SK-N-MC (cell line): ENCODE data around the gene PLA2G6.
"Not testable (repeated sequence)": the region's sequence is repeated elsewhere in the genome, so short reads cannot be mapped to it uniquely, and the experiment has no call there.

Experiments used
- DNase-seq: peaks from one replicate; pipeline ENCODE4 v3.0.0-alpha.2; 2011; ENCODE audit warnings: low read depth, low spot score
- H3K27ac ChIP-seq: fragments of 200-600 bp; sonication (generic); 2 replicates; pipeline ENCODE4 v1.5.1; 2016; ENCODE audit warnings: mixed run types
- H3K36me3 ChIP-seq: fragments of 200-600 bp; sonication (generic); 2 replicates; pipeline ENCODE4 v1.6.1; 2017; ENCODE audit warnings: antibody characterized with exemption, low read length, mixed read lengths; ENCODE audit not compliant: insufficient read depth
- H3K4me3 ChIP-seq: fragments of 200-600 bp; sonication (generic); 2 replicates; pipeline ENCODE4 v1.5.1; 2016
- H3K9ac ChIP-seq: fragments of 200-600 bp; sonication (generic); 2 replicates; pipeline ENCODE4 v1.8.0; 2017; ENCODE audit warnings: mixed run types, mixed read lengths; ENCODE audit not compliant: insufficient read length
- H3K9me3 ChIP-seq: fragments of 200-600 bp; sonication (generic); 2 replicates; pipeline ENCODE4 v1.6.1; 2017; ENCODE audit warnings: low read depth, mild to moderate bottlenecking, antibody characterized with exemption, low read length, moderate library complexity, mixed read lengths
- EZH2 ChIP-seq: fragments of 200-600 bp; sonication (generic); IDR thresholded peaks from one replicate; pipeline ENCODE4 v1.6.1; 2017; ENCODE audit warnings: antibody characterized with exemption
- FOXP2 ChIP-seq: optimal IDR thresholded peaks from 2 replicates; pipeline ENCODE3; 2011; ENCODE audit warnings: mild to moderate bottlenecking, moderate library complexity; ENCODE audit not compliant: insufficient read depth; ENCODE audit errors: extremely low read length, control extremely low read depth
- POLR2AphosphoS5 ChIP-seq: IDR thresholded peaks from 2 replicates; pipeline ENCODE4 v1.6.1; 2012; ENCODE audit warnings: mild to moderate bottlenecking, low read depth, low read length, borderline replicate concordance

The PLA2G6 gene

GRCh38 chr22:38187413-38188212, 6.0 kb upstream of the PLA2G6 start:
- TF ChIP-seq POLR2AphosphoS5 (no peak), FOXP2 (no peak), EZH2 (no peak)
- no peaks in the 10 kb centered on the region for H3K36me3 ChIP-seq
- no peak for DNase-seq
- no peak overlapping the region for H3K4me3 ChIP-seq
- H3K27ac ChIP-seq = no peak overlapping the region
- H3K9ac ChIP-seq = no peak overlapping the region
- no peaks in the 10 kb centered on the region for H3K9me3 ChIP-seq

GRCh38 chr22:38186429-38186828, 4.8 kb upstream of the PLA2G6 start:
- DNase-seq = no peak
- no peak for TF ChIP-seq POLR2AphosphoS5
- Histone ChIP-seq H3K27ac (no peak overlapping the region), H3K4me3 (no peak overlapping the region), H3K36me3 (no peaks in the 10 kb centered on the region), H3K9ac (no peak overlapping the region), H3K9me3 (no peaks in the 10 kb centered on the region)

GRCh38 chr22:38184788-38185187, 3.2 kb upstream of the PLA2G6 start:
- TF ChIP-seq EZH2 = no peak
- no peak for TF ChIP-seq FOXP2
- TF ChIP-seq POLR2AphosphoS5 = no peak
- H3K9me3 ChIP-seq = no peaks in the 10 kb centered on the region
- H3K4me3 ChIP-seq = no peak overlapping the region
- DNase-seq = no peak
- H3K36me3 ChIP-seq = no peaks in the 10 kb centered on the region
- no peak overlapping the region for H3K9ac ChIP-seq
- H3K27ac ChIP-seq = no peak overlapping the region

- no peak for TF ChIP-seq FOXP2
- no peak for TF ChIP-seq EZH2
- TF ChIP-seq POLR2AphosphoS5 = no peak; the same call in 1 of the 2 replicates
- Histone ChIP-seq H3K36me3 (no peaks in the 10 kb centered on the region), H3K9me3 (no peaks in the 10 kb centered on the region), H3K27ac (peak overlapping the region; percentile 91), H3K9ac (peak overlapping the region; percentile 91), H3K4me3 (peak overlapping the region; percentile 92)
- no peak for DNase-seq
Observed at GRCh38 chr22:38180841-38181452, 683 bp downstream of the PLA2G6 start.

- not testable (repeated sequence) for H3K9ac ChIP-seq, DNase-seq, H3K9me3 ChIP-seq, H3K4me3 ChIP-seq, H3K36me3 ChIP-seq, H3K27ac ChIP-seq
Observed at GRCh38 chr22:38178605-38178937, 3.1 kb downstream of the PLA2G6 start.

GRCh38 chr22:38177926-38178604, 3.6 kb downstream of the PLA2G6 start:
- Histone ChIP-seq H3K9ac (no peak overlapping the region), H3K36me3 (no peaks in the 10 kb centered on the region), H3K9me3 (no peaks in the 10 kb centered on the region), H3K27ac (0 out of 2 replicates have a peak overlapping the region, but pooled peaks have one; percentile 13), H3K4me3 (no peak overlapping the region)
- no peak for DNase-seq
- TF ChIP-seq POLR2AphosphoS5 (no peak), EZH2 (no peak), FOXP2 (no peak)

GRCh38 chr22:38177571-38177925, 4.1 kb downstream of the PLA2G6 start:
- H3K4me3 ChIP-seq, H3K27ac ChIP-seq, H3K9me3 ChIP-seq, H3K36me3 ChIP-seq, DNase-seq, H3K9ac ChIP-seq: not testable (repeated sequence)

GRCh38 chr22:38177044-38177443, 4.6 kb downstream of the PLA2G6 start:
- DNase-seq = no peak
- TF ChIP-seq FOXP2 (no peak), EZH2 (no peak), POLR2AphosphoS5 (no peak)
- no peak overlapping the region for H3K4me3 ChIP-seq
- H3K27ac ChIP-seq = no peak overlapping the region
- H3K9me3 ChIP-seq = no peaks in the 10 kb centered on the region
- H3K9ac ChIP-seq = no peak overlapping the region
- H3K36me3 ChIP-seq = no peaks in the 10 kb centered on the region

- Histone ChIP-seq H3K9me3 (no peaks in the 10 kb centered on the region), H3K9ac (no peak overlapping the region), H3K4me3 (no peak overlapping the region), H3K27ac (no peak overlapping the region), H3K36me3 (no peaks in the 10 kb centered on the region)
- TF ChIP-seq POLR2AphosphoS5 (no peak), FOXP2 (no peak), EZH2 (no peak)
- no peak for DNase-seq
Observed at GRCh38 chr22:38176170-38176741, 5.4 kb downstream of the PLA2G6 start.
